ENCODE data around the gene H2AZ2.
"Not testable (repeated sequence)": the region's sequence is repeated elsewhere in the genome, so short reads cannot be mapped to it uniquely, and the experiment has no call there.

The H2AZ2 gene

DNA sequence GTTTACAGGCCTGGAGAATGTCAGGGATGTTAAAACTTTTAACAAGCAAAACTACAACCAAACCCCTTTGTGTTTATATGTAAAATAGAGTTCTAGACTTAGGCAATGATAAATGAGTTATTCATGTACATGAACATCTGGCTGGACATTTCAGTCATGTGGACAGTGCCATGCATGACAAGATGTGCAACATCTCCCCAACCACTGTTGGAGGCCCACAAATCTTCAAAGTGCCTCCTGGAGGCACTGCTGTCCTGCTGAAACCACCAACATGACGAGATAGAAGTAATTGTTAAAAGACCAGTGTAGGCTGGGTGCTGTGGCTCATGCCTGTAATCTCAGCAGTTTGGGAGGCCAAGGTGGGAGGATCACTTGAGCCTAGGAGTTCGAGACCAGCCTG, 33.0 kb downstream of the H2AZ2 start:
- DNase-seq (ENCODE audit: low read depth) = no peak

DNA sequence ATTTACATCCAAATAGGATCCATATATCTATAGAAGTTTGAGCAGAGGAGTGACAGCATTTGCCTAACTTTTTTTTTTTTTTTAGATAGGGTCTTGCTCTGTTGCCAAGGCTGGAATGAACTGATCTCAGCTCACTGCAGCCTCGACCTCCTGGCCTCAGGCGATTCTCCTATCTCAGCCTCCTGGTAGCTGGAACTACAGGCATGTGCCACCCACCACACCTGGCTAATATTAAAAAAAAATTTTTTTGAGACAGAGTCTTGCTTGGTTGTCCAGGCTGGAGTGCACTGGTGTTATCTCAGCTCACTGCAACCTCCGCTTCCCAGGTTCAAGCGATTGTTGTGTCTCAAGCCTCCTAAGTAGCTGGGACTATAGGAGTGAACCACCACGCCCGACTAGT, 36.3 kb downstream of the H2AZ2 start:
- no peak for DNase-seq (ENCODE audit: low read depth)

DNA sequence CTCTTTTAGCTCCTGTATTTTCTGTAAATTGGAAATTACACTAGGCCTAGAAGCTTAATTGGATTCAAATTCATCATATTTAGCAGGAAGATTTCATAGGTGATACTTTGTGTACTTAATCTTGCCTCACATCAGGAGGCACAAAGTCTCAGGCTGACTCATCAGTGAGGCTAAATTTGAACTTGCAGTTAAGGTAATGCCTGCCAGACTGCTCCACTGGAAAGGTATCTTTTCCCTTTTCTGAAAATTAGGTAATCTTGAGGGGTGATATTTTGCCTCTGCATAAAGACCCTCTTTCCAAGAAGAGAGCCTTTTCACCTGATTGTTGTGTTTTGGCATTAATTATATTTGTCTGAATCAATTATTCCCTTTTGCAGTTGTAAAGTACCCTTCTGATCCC, 36.8 kb downstream of the H2AZ2 start:
- DNase-seq (ENCODE audit: low read depth) = no peak

DNA sequence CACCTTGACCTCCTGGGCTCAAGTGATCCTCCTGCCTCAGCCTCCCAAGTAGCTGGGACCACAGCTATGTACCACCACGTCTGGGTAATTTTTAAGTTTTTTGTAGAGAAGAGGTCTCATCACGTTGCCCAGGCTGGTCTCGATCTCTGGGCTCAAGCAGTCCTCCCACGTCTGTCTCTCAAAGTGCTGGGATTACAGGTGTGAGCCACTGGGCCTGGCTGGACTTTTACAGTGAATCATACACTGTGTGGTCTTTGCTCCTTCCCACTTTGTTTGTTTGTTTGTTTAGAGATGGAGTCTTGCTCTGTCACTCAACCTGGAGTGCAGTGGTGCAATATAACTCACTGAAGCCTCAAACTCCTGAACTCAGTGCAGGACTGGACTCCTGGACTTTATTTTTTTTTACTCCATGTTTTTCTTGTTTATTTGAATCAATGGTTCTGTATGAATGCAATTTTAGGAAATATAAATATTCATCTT, 38.9 kb downstream of the H2AZ2 start:
- no peak for DNase-seq (ENCODE audit: low read depth)

DNA sequence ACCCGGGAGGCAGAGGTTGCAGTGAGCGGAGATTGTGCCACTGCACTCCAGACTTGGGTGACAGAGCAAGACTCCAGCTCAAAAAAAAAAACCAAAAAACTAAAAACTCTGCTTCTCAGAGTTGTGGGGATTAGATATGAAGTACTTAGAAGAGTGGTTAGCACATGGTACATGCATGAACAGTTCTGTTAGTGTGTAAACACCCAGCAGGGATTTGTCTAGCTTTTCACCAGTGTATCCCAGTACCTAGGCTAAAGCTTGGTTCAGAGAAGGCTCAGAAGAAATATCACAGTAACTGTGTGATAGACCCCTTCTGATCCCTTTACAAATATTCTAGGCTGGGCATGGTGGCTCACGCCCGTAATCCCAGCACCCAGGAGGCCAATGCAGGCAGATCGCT, 41.9 kb downstream of the H2AZ2 start:
- DNase-seq (ENCODE audit: low read depth) = no peak

DNA sequence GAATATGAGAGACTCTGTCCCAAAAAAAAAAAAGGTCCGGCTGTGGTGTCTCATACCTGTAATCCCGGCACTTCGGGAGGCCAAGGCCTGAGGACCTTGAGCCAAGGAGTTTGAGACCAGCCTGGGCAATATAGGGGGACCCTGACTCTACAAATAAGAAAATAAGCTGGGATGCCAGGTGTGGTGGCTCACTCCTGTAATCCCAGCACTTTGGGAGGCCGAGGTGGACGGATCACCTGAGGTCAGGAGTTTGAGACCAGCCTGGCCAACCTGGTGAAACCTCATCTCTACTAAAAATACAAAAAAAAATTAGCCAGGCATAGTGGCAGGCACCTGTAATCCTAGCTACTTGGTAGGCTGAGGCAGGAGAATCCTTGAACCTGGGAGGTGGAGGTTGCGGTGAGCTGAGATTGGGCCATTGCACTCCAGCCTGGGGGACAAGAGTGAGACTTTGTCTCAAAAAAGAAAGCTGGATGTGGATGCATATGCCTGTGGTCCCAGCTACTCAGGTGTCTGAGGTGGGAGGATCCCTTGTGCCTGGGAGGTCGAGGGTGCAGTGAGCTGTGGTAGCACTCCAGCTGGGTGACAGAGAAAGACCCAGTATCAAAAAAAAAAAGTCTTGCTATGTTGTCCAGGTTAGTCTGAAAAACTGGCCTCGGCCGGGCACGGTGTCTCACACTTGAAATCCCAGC, 43.9 kb downstream of the H2AZ2 start:
- DNase-seq (ENCODE audit: low read depth) = not testable (repeated sequence)

DNA sequence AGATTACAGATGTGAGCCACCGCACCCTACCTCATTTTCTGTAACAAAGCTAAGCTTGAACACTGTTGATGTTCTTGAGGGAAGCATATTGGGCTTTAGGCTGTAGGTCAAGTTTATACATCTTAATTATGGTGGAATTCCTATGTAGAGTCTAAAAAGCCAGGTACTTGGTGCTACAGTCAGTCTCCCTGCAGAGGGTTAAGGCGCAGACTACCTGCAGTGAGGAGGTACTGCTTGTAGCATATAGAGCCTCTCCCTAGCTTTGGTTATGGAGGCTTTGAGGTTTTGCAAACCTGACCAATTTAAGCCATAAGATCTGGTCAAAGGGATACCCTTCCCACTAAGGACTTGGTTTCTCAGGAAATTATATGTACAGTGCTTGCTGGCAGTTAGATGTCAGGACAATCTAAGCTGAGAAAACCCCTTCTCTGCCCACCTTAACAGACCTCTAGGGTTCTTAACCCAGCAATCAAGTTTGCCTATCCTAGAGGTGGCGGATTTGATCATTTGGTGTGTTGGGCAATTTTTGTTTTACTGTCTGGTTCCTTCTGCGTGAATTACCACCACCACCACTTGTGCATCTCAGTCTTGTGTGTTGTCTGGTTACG, 45.4 kb downstream of the H2AZ2 start:
- DNase-seq (ENCODE audit: low read depth) = no peak

DNA sequence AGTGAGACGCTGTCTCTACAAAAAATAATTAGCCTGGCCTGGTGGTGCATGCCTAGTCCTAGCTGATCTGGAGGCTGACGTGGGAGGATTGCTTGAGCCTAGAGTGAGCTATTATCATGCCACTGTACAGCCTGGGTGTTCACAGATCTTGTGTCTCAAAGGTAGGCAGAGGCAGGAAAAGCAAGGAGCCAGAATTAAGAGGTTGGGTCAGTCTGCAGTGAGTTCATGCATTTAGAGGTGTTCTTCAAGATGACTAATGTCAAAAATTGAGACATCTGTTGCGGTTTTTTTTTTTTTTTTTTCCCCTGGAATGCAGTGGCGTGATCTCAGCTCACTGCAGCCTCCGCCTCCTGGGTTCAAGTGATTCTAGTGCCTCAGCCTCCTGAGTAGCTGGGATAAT, 46.0 kb downstream of the H2AZ2 start:
- no peak for DNase-seq (ENCODE audit: low read depth)

DNA sequence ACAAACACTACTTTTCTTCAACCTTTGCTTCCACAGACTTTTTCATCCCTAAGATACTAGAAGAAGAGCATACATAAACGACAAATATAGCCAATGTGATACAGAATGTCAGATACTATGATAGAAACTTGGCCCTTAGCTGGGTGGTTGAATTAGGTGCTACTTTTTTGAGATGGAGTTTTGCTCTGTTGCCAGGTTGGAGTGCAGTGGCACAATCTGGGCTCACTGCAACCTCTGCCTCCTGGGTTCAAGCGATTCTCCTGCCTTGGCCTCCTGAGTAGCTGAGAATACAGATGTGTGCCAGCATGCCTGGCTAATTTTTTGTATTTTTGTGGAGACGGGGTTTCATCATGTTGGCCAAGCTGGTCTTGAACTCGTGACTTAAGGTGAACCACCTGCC, 47.9 kb downstream of the H2AZ2 start:
- no peak for DNase-seq (ENCODE audit: low read depth)

DNA sequence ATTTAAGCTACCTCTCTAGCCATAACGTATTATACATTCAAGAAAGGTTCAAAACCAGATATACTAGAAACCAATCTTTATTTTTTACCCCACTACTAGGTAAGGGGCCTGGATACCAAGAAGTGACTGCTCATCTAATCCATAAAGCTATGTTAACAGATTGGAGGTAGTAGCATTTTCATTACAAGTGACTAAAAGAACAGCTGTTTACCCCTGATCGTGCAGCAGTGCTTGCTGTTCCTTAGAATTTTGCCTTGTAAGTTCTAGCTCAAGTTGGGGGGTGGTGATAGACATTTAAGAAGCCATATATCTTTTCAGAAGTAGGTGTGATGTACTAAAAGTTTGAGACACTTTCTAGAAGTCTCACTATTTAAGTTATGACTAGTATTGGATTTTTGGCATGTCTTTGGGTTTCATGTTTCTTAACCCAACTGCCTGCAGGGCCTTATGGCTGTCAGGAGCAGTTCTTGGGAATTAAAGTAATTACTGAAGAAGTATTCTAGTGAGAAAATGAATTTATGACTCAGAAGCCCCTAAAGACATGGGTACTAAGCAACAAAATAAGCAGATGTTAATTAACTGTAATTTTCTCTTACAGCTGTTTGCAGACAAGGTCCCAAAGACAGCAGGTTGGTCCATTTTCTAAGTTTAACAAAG, 49.1 kb downstream of the H2AZ2 start:
- no peak for DNase-seq (ENCODE audit: low read depth)

DNA sequence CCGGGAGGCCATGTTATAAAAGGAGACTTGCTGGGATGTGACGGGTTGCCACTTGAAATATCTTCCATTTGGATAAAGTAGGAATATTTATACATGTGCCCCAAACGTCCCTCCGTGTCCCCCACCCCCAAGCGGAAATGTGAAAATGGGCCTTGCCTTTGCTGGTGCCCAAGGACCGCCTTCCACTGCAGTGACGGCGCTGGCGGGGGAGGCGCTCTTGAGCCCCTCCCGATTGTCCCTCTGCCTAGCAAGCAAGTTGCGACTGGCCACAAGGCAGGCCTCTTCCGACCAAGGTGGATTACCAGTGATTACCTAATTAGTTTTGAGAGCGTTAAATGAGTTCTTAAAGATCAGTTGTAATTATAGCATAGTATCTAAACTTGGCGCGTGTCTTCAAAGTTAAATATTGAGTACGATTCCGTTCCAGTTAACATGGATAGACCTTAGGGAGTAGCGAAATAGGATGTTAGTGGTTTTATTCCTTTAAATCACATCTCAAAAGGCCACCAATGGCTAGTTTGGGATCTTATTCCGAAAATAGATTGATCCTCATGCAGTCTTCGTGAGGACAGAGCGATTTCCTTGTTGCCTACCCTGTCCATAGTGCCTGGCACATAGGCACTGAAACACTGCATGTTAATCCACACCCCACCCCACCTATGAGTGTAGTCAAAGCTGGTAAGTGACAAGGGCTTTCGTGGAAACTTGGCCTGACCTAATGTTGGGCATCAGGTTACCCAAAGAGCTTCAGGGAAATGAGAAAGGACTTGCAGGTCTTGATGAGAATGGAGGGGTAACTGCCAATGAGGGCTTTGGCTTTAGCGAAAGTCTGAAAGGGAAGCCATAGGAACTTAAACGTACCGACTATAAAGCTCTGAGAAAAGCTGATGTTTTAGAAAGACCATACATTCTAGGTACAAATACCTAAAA, 50.3 kb downstream of the H2AZ2 start:
- peak; percentile 74 for DNase-seq (ENCODE audit: low read depth)

DNA sequence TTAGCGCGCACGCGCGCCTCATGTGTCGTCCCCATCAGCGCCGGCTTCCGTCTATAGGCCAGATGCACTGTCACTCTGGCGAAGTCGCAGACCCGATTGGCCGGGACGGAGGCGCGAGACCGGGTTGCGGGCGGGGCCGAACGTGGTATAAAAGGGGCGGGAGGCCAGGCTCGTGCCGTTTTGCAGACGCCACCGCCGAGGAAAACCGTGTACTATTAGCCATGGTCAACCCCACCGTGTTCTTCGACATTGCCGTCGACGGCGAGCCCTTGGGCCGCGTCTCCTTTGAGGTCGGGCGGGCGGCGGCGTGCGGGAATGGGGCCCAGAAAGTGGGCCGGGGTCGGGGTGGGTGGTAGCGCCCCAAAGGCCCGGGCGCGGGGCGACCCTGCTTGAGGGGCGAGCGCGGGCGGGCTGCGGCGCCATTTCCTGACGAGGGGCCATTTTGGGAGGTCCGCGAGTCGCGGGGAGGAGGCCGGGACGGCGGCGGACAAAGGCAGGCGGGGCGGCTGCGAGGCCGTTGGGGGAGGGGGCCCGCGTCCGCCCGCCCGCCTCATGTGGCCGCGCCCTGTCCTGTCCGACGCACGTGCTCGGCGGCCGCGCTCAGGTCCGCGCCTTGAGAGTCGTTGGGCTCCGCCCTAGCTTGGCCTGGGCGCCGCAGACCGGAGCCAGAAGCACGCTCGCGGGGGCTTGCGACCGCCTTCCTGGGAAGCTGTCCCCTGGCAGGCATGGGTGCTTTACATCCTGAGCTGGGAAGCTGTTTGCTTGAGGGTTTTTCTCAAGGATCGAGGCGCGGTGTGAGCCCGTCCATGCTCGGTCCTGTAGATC, 51.2 kb downstream of the H2AZ2 start, which contains the start of gene PPIA:
Gene PPIA (plus strand): TSS at position 178 of the 825 bp plus-strand sequence. CDS start 44 bp downstream, at position 222.
- peak; percentile 97 for DNase-seq (ENCODE audit: low read depth)

DNA sequence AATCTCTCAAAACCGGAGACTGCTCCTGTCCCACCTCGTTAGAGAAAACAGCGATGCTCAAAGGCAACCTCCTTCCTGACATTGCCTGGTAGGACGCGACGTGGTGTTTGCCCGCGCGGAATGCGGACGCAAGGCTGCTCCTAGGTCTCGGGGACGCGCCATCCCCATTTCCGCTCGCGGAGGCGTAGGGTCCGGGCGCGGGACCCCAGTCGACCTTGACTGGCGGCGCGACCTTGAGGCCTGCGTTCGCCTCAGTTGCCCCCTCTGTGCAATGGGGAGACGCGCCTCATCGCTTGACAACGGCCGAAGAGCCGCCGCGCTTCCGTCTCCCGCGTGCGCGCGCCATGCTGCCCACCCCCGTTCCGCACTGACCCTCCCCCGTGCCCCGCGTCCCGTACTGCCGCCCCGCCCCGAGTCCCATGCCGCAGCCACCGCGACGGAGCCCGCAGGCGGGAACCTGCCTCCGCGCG, 51.8 kb downstream of the H2AZ2 start:
- DNase-seq (ENCODE audit: low read depth) = no peak

DNA sequence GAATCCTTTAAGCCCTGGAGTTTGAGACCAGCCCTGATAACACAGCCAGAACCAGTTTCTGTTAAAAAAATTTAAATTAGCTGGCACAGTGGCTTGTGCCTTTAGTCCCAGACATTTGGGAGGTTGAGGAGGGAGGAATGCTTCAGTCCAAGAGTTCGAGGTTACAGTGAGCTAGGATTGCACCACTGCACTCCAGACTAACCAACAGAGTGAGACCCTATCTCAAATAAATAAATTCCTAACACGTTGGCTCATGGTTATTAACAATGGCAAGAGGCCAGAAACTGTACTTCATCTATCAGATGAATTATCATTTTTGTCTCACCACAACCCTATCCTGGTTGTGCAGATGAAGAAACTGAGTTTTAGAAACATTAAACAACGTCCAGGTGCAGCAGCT, 53.6 kb downstream of the H2AZ2 start:
- no peak for DNase-seq (ENCODE audit: low read depth)

DNA sequence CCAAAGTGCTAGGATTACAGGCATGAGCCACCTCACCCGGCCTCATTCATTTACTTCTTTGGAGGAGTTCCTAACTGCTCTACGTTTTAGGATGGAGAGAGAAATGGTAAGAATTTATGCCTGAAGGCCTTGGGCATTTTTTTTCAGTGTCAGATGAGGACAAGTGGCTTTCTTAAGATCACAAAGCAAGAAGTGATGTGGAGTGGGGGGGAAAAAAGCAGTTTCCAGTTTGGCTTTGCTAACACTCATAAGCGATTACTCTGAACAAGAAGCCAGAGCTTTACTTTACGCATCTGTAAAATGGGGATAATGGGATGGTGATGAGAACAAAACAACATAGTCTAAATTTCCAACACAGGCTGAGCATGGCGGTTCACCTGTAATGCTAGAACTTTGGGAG, 54.0 kb downstream of the H2AZ2 start:
- no peak for DNase-seq (ENCODE audit: low read depth)

DNA sequence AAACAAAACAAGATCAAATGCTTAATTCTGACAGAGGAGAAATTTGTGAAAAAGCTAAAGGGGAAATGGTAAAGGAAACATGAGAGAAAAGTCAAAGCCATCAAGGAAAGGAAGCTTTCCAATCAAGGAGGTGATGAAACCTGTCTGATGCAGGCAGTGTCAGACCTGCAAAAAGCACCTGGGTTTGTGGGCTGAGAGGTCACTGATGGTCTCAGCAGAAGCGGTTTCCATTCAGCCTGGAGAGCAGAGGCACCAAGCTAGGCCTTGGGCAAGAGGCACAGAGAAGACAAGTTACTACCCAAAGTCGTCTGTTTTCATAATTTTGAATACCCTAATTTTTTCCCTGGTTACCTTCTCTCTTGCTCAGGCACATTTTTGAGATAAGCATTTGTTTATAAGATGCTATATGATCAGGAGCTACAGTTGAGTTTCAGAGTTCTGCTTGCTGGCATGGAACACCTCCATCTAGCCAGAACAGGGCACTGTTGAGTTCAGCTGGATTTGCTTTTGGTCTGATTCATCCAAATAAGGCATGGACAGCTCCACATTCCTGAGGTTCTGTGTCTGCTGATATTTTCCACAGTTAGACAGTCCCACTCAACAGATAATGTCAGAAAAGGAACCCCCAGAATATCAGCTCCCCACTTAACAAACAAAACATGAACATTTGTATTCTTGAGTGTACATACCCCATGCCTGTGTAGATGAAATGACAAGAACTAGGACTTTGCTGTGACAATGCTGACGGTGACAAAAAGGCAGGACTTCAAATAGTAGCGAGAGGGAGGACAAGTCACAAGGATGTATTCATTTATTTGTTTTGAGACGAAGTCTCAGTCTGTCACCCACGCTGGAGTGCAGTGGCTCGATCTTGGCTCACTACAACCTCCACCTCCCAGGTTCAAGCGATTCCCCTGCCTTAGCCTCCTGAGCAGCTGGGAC, 56.3 kb downstream of the H2AZ2 start:
- no peak for DNase-seq (ENCODE audit: low read depth)

DNA sequence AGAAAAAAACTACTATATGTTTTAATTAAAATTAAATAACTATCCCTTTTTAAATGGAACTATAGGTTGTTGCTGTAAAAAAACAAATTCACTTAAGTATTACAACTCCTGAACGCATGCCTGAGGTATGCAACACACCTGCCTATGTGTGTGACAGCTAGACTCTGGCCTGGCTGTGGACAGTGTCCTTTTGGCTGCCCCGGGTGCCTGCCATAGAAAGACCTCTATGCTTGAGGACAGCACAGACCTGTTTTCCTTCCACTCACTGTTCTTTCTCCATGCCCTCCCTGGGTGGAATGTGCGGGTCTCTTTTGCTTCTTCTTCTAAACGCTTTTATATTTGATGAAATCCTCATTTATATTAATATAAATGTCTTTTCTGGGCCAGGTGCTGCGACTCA, 57.9 kb downstream of the H2AZ2 start:
- no peak for DNase-seq (ENCODE audit: low read depth)

DNA sequence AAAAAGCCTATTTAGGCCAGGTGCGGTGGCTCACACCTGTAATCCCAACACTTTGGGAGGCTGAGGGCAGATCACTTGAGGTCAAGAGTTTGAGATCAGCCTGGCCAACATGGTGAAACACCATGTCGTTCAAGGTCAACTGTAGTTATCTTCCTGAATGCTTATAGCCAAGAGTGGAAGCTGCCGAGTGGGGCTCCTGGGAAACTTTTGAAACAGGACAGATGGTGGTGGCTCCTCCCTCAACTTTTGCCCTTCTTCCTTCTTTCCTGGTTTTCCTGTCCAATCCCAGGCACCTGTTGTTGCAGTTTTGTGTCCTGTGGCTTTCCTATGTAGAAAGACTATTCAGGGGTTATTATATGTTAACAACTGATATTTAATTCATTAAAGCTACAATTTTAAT, 60.1 kb downstream of the H2AZ2 start:
- no peak for DNase-seq (ENCODE audit: low read depth)

DNA sequence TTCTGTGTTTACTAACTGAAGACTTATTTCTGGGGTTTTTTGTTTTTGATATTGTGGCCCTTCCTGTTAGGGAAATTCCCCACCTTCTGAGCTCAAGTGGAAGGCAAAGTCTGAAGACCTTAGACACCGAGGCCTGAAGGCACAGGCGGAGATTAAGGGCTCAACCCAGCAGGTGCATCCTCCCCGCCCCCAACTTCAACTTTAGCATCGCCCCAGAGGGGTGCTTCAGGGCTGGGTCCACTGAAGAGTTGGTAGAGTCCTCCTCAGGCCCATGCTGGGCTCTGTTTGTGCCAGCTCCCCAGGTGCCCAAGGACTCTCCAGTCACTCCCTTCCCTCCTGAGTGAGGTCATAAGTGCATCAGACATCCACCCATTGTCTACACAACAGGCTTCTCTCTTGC, 60.8 kb downstream of the H2AZ2 start:
- no peak for DNase-seq (ENCODE audit: low read depth)

DNA sequence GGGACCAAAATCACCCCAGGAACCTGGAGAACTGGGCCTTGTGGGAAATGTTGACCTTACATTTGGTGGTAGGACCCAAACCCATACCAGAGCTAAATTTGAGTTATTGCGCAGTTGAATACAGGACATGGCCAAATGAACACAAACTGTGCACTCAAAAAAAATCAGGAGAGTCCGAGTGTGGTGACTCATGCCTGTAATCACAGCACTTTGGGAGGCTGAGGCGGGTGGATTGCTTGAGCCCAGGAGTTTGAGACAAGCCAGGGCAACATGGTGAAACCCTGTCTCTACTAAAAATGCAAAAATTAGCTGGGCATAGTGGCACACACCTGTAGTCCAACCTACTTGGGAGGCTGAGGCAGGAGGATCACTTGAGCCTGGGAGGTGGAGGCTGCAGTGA, 62.7 kb downstream of the H2AZ2 start:
- not testable (repeated sequence) for DNase-seq (ENCODE audit: low read depth)
